Liver (tissue), 9 donors: ENCODE results near the gene UTF1. TPM values are rescaled to one million over a fixed set of nuclear protein-coding genes. Genes with fewer than 3 reads are reported as not detected.

Experiments used
- DNase-seq: peaks from one replicate; pipeline ENCODE4 v3.0.0-alpha.2; 2017; ENCODE audit warnings: low spot score
- H3K27ac ChIP-seq, 2 donors: one replicate each; pipeline ENCODE4 v1.7.0; 2013; ENCODE audit warnings: inconsistent platforms in 2 of 2, low read length in 2 of 2, control low read depth in 1 of 2, low read depth in 1 of 2, mild to moderate bottlenecking in 1 of 2
- H3K27me3 ChIP-seq, 4 donors: one replicate each; pipeline versions ENCODE4 v1.6.1 to v1.7.0; 2013; ENCODE audit warnings: low read length in 3 of 4, inconsistent platforms in 1 of 4, mild to moderate bottlenecking in 1 of 4, moderate library complexity in 1 of 4; ENCODE audit not compliant: control insufficient read depth in 4 of 4, insufficient read depth in 4 of 4
- H3K36me3 ChIP-seq, 4 donors: one replicate each; pipeline versions ENCODE4 v1.6.1 to v1.7.0; 2013; ENCODE audit warnings: low read length in 3 of 4, mild to moderate bottlenecking in 3 of 4, low read depth in 1 of 4, moderate library complexity in 1 of 4; ENCODE audit not compliant: control insufficient read depth in 4 of 4, insufficient read depth in 3 of 4
- H3K4me1 ChIP-seq, 4 donors: one replicate each; pipeline versions ENCODE4 v1.6.1 to v1.7.0; 2013; ENCODE audit warnings: low read length in 3 of 4, mild to moderate bottlenecking in 3 of 4, moderate library complexity in 1 of 4; ENCODE audit not compliant: control insufficient read depth in 4 of 4, insufficient read depth in 4 of 4
- H3K4me3 ChIP-seq, 3 donors: one replicate each; pipeline versions ENCODE4 v1.6.1 to v1.7.0; 2013; ENCODE audit warnings: low read length in 3 of 3, control low read depth in 1 of 3, low read depth in 1 of 3, mild to moderate bottlenecking in 1 of 3
- H3K9ac ChIP-seq, 2 donors: one replicate each; pipeline ENCODE4 v1.7.0; 2013; ENCODE audit warnings: low read length in 2 of 2, mild to moderate bottlenecking in 2 of 2, moderate library complexity in 2 of 2, control low read depth in 1 of 2, low read depth in 1 of 2
- H3K9me3 ChIP-seq, 4 donors: one replicate each; pipeline versions ENCODE4 v1.6.1 to v1.7.0; 2013; ENCODE audit warnings: low read length in 3 of 4; ENCODE audit not compliant: control insufficient read depth in 4 of 4
- ATF3 ChIP-seq: IDR thresholded peaks from 2 replicates; pipeline ENCODE4 v1.6.1; 2016; ENCODE audit warnings: antibody characterized with exemption
- EGR1 ChIP-seq, 2 donors: IDR thresholded peaks; 2 replicates each; pipeline ENCODE4 v1.6.1; 2016 to 2018; ENCODE audit warnings: antibody characterized with exemption in 2 of 2, low read depth in 2 of 2
- FOXA1 ChIP-seq: IDR thresholded peaks from 2 replicates; pipeline ENCODE4 v1.6.1; 2016; ENCODE audit warnings: antibody characterized with exemption
- GABPA ChIP-seq, 2 donors: IDR thresholded peaks in 1 of 2; conservative IDR thresholded peaks in 1 of 2; 2 replicates each; pipeline ENCODE4 v1.6.1; 2016; ENCODE audit warnings: antibody characterized with exemption in 2 of 2, mild to moderate bottlenecking in 1 of 2, moderate library complexity in 1 of 2
- HNF4A ChIP-seq, 2 donors: conservative IDR thresholded peaks; 2 replicates each; pipeline ENCODE4 v1.6.1; 2016; ENCODE audit warnings: antibody characterized with exemption in 2 of 2, mild to moderate bottlenecking in 2 of 2
- HNF4G ChIP-seq: IDR thresholded peaks from 2 replicates; pipeline ENCODE4 v1.6.1; 2016; ENCODE audit warnings: antibody characterized with exemption
- JUND ChIP-seq, 2 donors: IDR thresholded peaks; 2 replicates each; pipeline ENCODE4 v1.6.1; 2016; ENCODE audit warnings: antibody characterized with exemption in 2 of 2
- NR2F2 ChIP-seq: IDR thresholded peaks from 2 replicates; pipeline ENCODE4 v1.6.1; 2016; ENCODE audit warnings: antibody characterized with exemption
- RAD21 ChIP-seq, 2 donors: IDR thresholded peaks; 2 replicates each; pipeline ENCODE4 v1.6.1; 2016; ENCODE audit warnings: antibody characterized with exemption in 2 of 2, mild to moderate bottlenecking in 2 of 2
- RXRA ChIP-seq, 2 donors: IDR thresholded peaks; 2 replicates each; pipeline ENCODE4 v1.6.1; 2017 to 2018; ENCODE audit warnings: antibody characterized with exemption in 2 of 2, mild to moderate bottlenecking in 1 of 2
- SP1 ChIP-seq: IDR thresholded peaks from 2 replicates; pipeline ENCODE4 v1.6.1; 2018; ENCODE audit warnings: antibody characterized with exemption, mild to moderate bottlenecking
- TAF1 ChIP-seq: conservative IDR thresholded peaks from 2 replicates; pipeline ENCODE4 v1.6.1; 2016; ENCODE audit warnings: antibody characterized with exemption, mild to moderate bottlenecking
- YY1 ChIP-seq: IDR thresholded peaks from 2 replicates; pipeline ENCODE4 v1.6.1; 2016; ENCODE audit warnings: antibody characterized with exemption, mild to moderate bottlenecking
- ZBTB33 ChIP-seq: IDR thresholded peaks from 2 replicates; pipeline ENCODE4 v1.6.1; 2016; ENCODE audit warnings: antibody characterized with exemption
- WGBS: extraction: QIAGEN DNeasy Blood & Tissue Kit; methylation state at CpG from one replicate; pipeline ENCODE4 v1.1.7; 2013; 5-methylcytosine and 5-hydroxymethylcytosine counted together
- polyA plus RNA-seq, 2 donors: library from polyadenylated mRNA; stranded (reverse) in 1 of 2; unstranded in 1 of 2; fragments of 200-250 nt in 1 of 2; fragments of >200 nt in 1 of 2; fragmentation: Nextera tagmentation in 1 of 2; extraction: Ambion mirVana in 1 of 2; gene quantifications; one replicate each; pipeline versions ENCODE4 v1.2.1 to v1.2.3, GENCODE V29; 2013 to 2015
- total RNA-seq, 2 donors: library from RNA; depleted of rRNA; stranded (reverse); fragments of >200 nt; gene quantifications; one replicate each; pipeline ENCODE4 v1.2.3, GENCODE V29; 2014
- TF ChIP-seq, protein P1 (sequence below): IDR thresholded peaks from 2 replicates; pipeline ENCODE4 v1.6.1; 2016; ENCODE audit warnings: antibody characterized with exemption
- TF ChIP-seq, protein P2 (sequence below): fragments of 150-350 bp; IDR thresholded peaks from 2 replicates; pipeline ENCODE4 v1.5.1; 2017; ENCODE audit warnings: improper control_type of control experiment, low read depth, low read length; ENCODE audit not compliant: missing input control
- donor health status: healthy.
- donor health status: healthy.
- donor health status: healthy.
- donor health status: healthy.
- donor health status: healthy.

The UTF1 gene
- total and polyA plus RNA-seq, 4 donors = not detected

DNA sequence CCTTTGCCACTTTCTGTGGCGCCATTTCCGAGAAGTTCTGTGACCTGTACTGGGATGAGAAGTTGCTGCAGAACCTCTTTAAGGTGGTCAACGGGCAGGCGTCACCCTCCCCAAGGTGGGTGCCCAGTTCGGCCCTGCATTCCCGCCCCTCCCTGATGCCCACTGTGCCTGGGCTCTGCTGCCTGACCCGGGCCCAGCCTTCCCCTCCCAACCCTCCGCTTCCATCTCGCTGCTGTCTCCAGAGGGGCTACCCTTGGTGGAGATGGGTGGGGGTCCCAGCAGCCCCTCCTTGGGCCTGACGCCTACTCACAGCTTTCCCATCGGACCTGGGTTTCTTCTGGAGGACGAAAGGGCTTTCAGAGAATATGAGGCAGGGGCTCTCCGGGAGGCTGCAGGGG lies 30.5 kb upstream of the UTF1 start:
- 89% methylated on average over 13 of the region's 13 CpGs for WGBS
- H3K9ac ChIP-seq = no peak overlapping the region
- no peak overlapping the region for H3K27ac ChIP-seq
- H3K9me3 ChIP-seq = no peaks in the 10 kb centered on the region
- DNase-seq = no peak
- TF ChIP-seq RXRA (IDR thresholded peaks at IDR 0.05) (no peak), ZBTB33 (no peak), RAD21 (IDR thresholded peaks at IDR 0.05) (no peak), GABPA (IDR thresholded peaks at IDR 0.05 in 1 of 2, conservative IDR thresholded peaks at IDR 0.05 in 1 of 2) (no peak), JUND (IDR thresholded peaks at IDR 0.05) (no peak), FOXA1 (no peak)
- TF ChIP-seq, protein P1, sequence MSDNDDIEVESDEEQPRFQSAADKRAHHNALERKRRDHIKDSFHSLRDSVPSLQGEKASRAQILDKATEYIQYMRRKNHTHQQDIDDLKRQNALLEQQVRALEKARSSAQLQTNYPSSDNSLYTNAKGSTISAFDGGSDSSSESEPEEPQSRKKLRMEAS = no peak
- TF ChIP-seq, protein P2, sequence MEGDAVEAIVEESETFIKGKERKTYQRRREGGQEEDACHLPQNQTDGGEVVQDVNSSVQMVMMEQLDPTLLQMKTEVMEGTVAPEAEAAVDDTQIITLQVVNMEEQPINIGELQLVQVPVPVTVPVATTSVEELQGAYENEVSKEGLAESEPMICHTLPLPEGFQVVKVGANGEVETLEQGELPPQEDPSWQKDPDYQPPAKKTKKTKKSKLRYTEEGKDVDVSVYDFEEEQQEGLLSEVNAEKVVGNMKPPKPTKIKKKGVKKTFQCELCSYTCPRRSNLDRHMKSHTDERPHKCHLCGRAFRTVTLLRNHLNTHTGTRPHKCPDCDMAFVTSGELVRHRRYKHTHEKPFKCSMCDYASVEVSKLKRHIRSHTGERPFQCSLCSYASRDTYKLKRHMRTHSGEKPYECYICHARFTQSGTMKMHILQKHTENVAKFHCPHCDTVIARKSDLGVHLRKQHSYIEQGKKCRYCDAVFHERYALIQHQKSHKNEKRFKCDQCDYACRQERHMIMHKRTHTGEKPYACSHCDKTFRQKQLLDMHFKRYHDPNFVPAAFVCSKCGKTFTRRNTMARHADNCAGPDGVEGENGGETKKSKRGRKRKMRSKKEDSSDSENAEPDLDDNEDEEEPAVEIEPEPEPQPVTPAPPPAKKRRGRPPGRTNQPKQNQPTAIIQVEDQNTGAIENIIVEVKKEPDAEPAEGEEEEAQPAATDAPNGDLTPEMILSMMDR = no peak
- peaks cover 0 to 19% (median 0%) of the 10 kb centered on the region in 4 donors for H3K36me3 ChIP-seq
- H3K27me3 ChIP-seq = no peaks in the 10 kb centered on the region
- no peaks in the 10 kb centered on the region for H3K4me1 ChIP-seq
- no peak overlapping the region for H3K4me3 ChIP-seq

- Histone ChIP-seq H3K27me3 (no peaks in the 10 kb centered on the region), H3K36me3 (peaks cover 0 to 19% (median 0%) of the 10 kb centered on the region in 4 donors), H3K9me3 (no peaks in the 10 kb centered on the region), H3K4me3 (no peak overlapping the region), H3K27ac (no peak overlapping the region), H3K4me1 (no peaks in the 10 kb centered on the region), H3K9ac (no peak overlapping the region)
- no peak for DNase-seq
- no peak for TF ChIP-seq ZBTB33
- TF ChIP-seq NR2F2 = no peak
- no peak for TF ChIP-seq YY1
- no peak for TF ChIP-seq EGR1 (IDR thresholded peaks at IDR 0.05; ENCODE audit: low read depth in 2 of 2)
- no peak for TF ChIP-seq ATF3
- TF ChIP-seq HNF4A (conservative IDR thresholded peaks at IDR 0.05) = no peak
- no peak for TF ChIP-seq TAF1
- TF ChIP-seq RAD21 (IDR thresholded peaks at IDR 0.05) = no peak
- TF ChIP-seq, protein P2 = no peak
- TF ChIP-seq RXRA (IDR thresholded peaks at IDR 0.05) = no peak
- TF ChIP-seq, protein P1 = no peak
- no peak for TF ChIP-seq FOXA1
- no peak for TF ChIP-seq HNF4G
- TF ChIP-seq JUND (IDR thresholded peaks at IDR 0.05) = no peak
- no peak for TF ChIP-seq SP1
- no peak for TF ChIP-seq GABPA (IDR thresholded peaks at IDR 0.05 in 1 of 2, conservative IDR thresholded peaks at IDR 0.05 in 1 of 2)
- 60% methylated on average over 38 of the region's 38 CpGs for WGBS
These were observed 29.9 kb upstream of the UTF1 start for GRCh38 chr10:133199992-133200611.
